ENCODE measurements around the gene AS3MT.

AS3MT gene

GRCh38 chr10:102856758-102857424 lies 12.4 kb upstream of the AS3MT start:
- DNase-seq: no peak

- no peak for DNase-seq
Observed at GRCh38 chr10:102859911-102860310, 9.4 kb upstream of the AS3MT start.

GRCh38 chr10:102863660-102864059 lies 5.6 kb upstream of the AS3MT start:
- no peak for DNase-seq

- no peak for DNase-seq
Observed at GRCh38 chr10:102865620-102866019, 3.6 kb upstream of the AS3MT start.

GRCh38 chr10:102868911-102869257 lies 386 bp upstream of the AS3MT start:
- no peak for DNase-seq

GRCh38 chr10:102870221-102870620 lies 951 bp downstream of the AS3MT start:
- DNase-seq: no peak

- DNase-seq: no peak
Observed at GRCh38 chr10:102872163-102872562, 2.9 kb downstream of the AS3MT start.

- DNase-seq: no peak
Observed at GRCh38 chr10:102876747-102877153, 7.5 kb downstream of the AS3MT start.

GRCh38 chr10:102878629-102879028 lies 9.4 kb downstream of the AS3MT start:
- no peak for DNase-seq

- DNase-seq: no peak
Observed at GRCh38 chr10:102880256-102880655, 11.0 kb downstream of the AS3MT start.

- no peak for DNase-seq
Observed at GRCh38 chr10:102888048-102888447, 18.8 kb downstream of the AS3MT start.

GRCh38 chr10:102894466-102895213 lies 25.4 kb downstream of the AS3MT start:
- no peak for DNase-seq

- no peak for DNase-seq
Observed at GRCh38 chr10:102900006-102900405, 30.7 kb downstream of the AS3MT start.

GRCh38 chr10:102904346-102904745 lies 35.1 kb downstream of the AS3MT start:
- no peak for DNase-seq

- DNase-seq: no peak
Observed at GRCh38 chr10:102906507-102906906, 37.2 kb downstream of the AS3MT start.

- DNase-seq: no peak
Observed at GRCh38 chr10:102914781-102915180, 45.5 kb downstream of the AS3MT start.

GRCh38 chr10:102916173-102916572 lies 46.9 kb downstream of the AS3MT start:
- no peak for DNase-seq

- peak; percentile 35 to 74 for DNase-seq
Observed at GRCh38 chr10:102917314-102917961, 48.2 kb downstream of the AS3MT start.

- DNase-seq: peak; percentile 100
Observed at GRCh38 chr10:102917962-102918816, 48.9 kb downstream of the AS3MT start, which contains the start of gene CNNM2. TSS of gene CNNM2 (plus strand) at chr10:102918294. CDS start at chr10:102918481, 187 bp downstream.

- no peak for DNase-seq
Observed at GRCh38 chr10:102918817-102919245, 49.6 kb downstream of the AS3MT start.

GRCh38 chr10:102919246-102919959 lies 50.1 kb downstream of the AS3MT start:
- DNase-seq: no peak
